HepG2 (cell line): ENCODE results near the gene HLF. TPM values are rescaled to one million over a fixed set of nuclear protein-coding genes. Genes with fewer than 3 reads are reported as not detected.

Experiments
- ATAC-seq: fragments of 200-7000 bp; cut with Tn5 transposase; 3 replicates; pipeline ENCODE4 v1.9.1; 2020; ENCODE audit warnings: mild to moderate bottlenecking, moderate library complexity
- BruUV-seq: library from RNA; stranded (reverse); fragments of 400-500 nt; replicated peaks from 2 replicates; lab custom pipeline; 2021; lab: Mats Ljungman, UMichigan
- CTCF ChIA-PET: fragments of 300-600 bp; formaldehyde crosslinking; extraction: SDS; loops from one replicate; lab custom pipeline; 2021; ENCODE audit warnings: low total read pairs, inconsistent platforms, low intra/inter-chr PET ratio; lab: Yijun Ruan, JAX
- POLR2A ChIA-PET: fragments of 350-600 bp; sonication (Branson Sonifier 250); formaldehyde crosslinking; loops from one replicate; lab custom pipeline; 2020; ENCODE audit warnings: antibody characterized with exemption, inconsistent platforms; lab: Yijun Ruan, JAX
- DNase-seq: peaks from one replicate; pipeline ENCODE4 v3.0.0-alpha.2; 2015; ENCODE audit warnings: low spot score
- FAIRE-seq: peaks from 3 replicates; lab custom pipeline; 2011; peaks lifted over from hg19 to GRCh38; lab: Jason Lieb, UNC
- H2AFZ ChIP-seq: one replicate; pipeline ENCODE4 v1.6.1; 2011; ENCODE audit warnings: low read length, inconsistent platforms
- H3K27ac ChIP-seq: fragments of 300-600 bp; 3 replicates; pipeline ENCODE4 v1.8.0; 2011; ENCODE audit warnings: mixed run types, mild to moderate bottlenecking, mixed read lengths, low read length, inconsistent platforms; ENCODE audit not compliant: insufficient read depth; ENCODE audit errors: extremely low read length
- H3K27me3 ChIP-seq, 2 experiments: fragments of 200-600 bp in 1 of 2; 2 replicates in 1 of 2; 3 replicates in 1 of 2; pipeline versions ENCODE4 v1.6.0 to v1.8.0; 2011; ENCODE audit warnings: low read length in 2 of 2, mild to moderate bottlenecking in 2 of 2, moderate library complexity in 2 of 2, inconsistent platforms in 1 of 2; ENCODE audit not compliant: insufficient read depth in 2 of 2, control insufficient read depth in 1 of 2
- H3K36me3 ChIP-seq, 2 experiments: fragments of 200-600 bp in 1 of 2; replicated peaks in 1 of 2; 2 replicates in 1 of 2; 3 replicates in 1 of 2; pipeline versions ENCODE4 v1.5.1 to v1.8.0; 2011; ENCODE audit warnings: low read length in 2 of 2, inconsistent platforms in 1 of 2; ENCODE audit not compliant: insufficient read depth in 2 of 2, control insufficient read depth in 1 of 2
- H3K4me1 ChIP-seq: 2 replicates; pipeline ENCODE4 v1.5.1; 2012; ENCODE audit warnings: low read length, inconsistent platforms; ENCODE audit not compliant: insufficient read depth
- H3K4me2 ChIP-seq: 2 replicates; pipeline ENCODE4 v1.6.0; 2011; ENCODE audit warnings: low read depth, low read length, inconsistent platforms
- H3K4me3 ChIP-seq, 3 experiments: fragments of 200-600 bp in 1 of 3; sonication (generic), shearing (Covaris generic) in 1 of 3; replicated peaks in 1 of 3; 2 replicates each; pipeline ENCODE4 v1.5.1; 2011 to 2016; ENCODE audit warnings: low read length in 3 of 3, inconsistent platforms in 2 of 3, low read depth in 2 of 3, mild to moderate bottlenecking in 2 of 3, control low read depth in 1 of 3, mixed read lengths in 1 of 3; ENCODE audit not compliant: insufficient read depth in 1 of 3
- H3K79me2 ChIP-seq: one replicate; pipeline ENCODE4 v1.6.1; 2011; ENCODE audit warnings: low read length, inconsistent platforms; ENCODE audit not compliant: insufficient read depth
- H3K9ac ChIP-seq: 2 replicates; pipeline ENCODE4 v1.6.0; 2011; ENCODE audit warnings: mild to moderate bottlenecking, low read depth, low read length, inconsistent platforms; ENCODE audit not compliant: insufficient read depth
- H3K9me3 ChIP-seq: 2 replicates; pipeline ENCODE4 v1.5.1; 2012; ENCODE audit warnings: mild to moderate bottlenecking, low read length
- H4K20me1 ChIP-seq: 2 replicates; pipeline ENCODE4 v1.6.0; 2011; ENCODE audit warnings: inconsistent platforms, mild to moderate bottlenecking, low read length, moderate library complexity; ENCODE audit not compliant: insufficient read depth
- AGO2 ChIP-seq: fragments of 200-400 bp; formaldehyde crosslinking; optimal IDR thresholded peaks from 2 replicates; pipeline ENCODE3; 2017; ENCODE audit warnings: mild to moderate bottlenecking, low read depth, low read length, moderate library complexity
- CHCHD3 ChIP-seq: sonication (generic); formaldehyde crosslinking; IDR thresholded peaks from 2 replicates; pipeline ENCODE4 v1.8.0; 2022; ENCODE audit warnings: mild to moderate bottlenecking, missing genetic modification reagents, moderate library complexity
- DPF2 ChIP-seq: sonication (generic); formaldehyde crosslinking; IDR thresholded peaks from 2 replicates; pipeline ENCODE4 v1.4.0; 2020; ENCODE audit warnings: mild to moderate bottlenecking, low read depth, missing genetic modification reagents, borderline replicate concordance
- ELF4 ChIP-seq: sonication (generic); formaldehyde crosslinking; IDR thresholded peaks from 2 replicates; pipeline ENCODE4 v1.5.0; 2020; ENCODE audit warnings: missing genetic modification reagents, mild to moderate bottlenecking, moderate library complexity, borderline replicate concordance
- GATAD2A ChIP-seq: IDR thresholded peaks from 2 replicates; pipeline ENCODE4 v1.6.1; 2016
- GZF1 ChIP-seq: sonication (generic); formaldehyde crosslinking; IDR thresholded peaks from 2 replicates; pipeline ENCODE4 v1.5.1; 2020; ENCODE audit warnings: mild to moderate bottlenecking, missing genetic modification reagents
- NFRKB ChIP-seq: fragments of 450-650 bp; IDR thresholded peaks from 2 replicates; pipeline ENCODE4 v1.6.1; 2017
- PAF1 ChIP-seq: IDR thresholded peaks from 2 replicates; pipeline ENCODE4 v1.6.1; 2016; ENCODE audit warnings: missing genetic modification reagents, missing compliant biosample characterization
- PATZ1 ChIP-seq: sonication (generic); formaldehyde crosslinking; IDR thresholded peaks from 2 replicates; pipeline ENCODE4 v1.4.0; 2020; ENCODE audit warnings: missing genetic modification reagents
- RBFOX2 ChIP-seq: fragments of 200-400 bp; formaldehyde crosslinking; IDR thresholded peaks from 2 replicates; pipeline ENCODE4 v1.6.1; 2017; ENCODE audit warnings: low read depth, mild to moderate bottlenecking, low read length
- RBM22 ChIP-seq: fragments of 200-400 bp; formaldehyde crosslinking; optimal IDR thresholded peaks from 2 replicates; pipeline ENCODE3; 2017; ENCODE audit warnings: mild to moderate bottlenecking, low read length, moderate library complexity
- RFX3 ChIP-seq: IDR thresholded peaks from 2 replicates; pipeline ENCODE4 v1.6.1; 2016; ENCODE audit warnings: missing biosample characterization, missing genetic modification reagents
- STAT5B ChIP-seq: sonication (generic); formaldehyde crosslinking; IDR thresholded peaks from 2 replicates; pipeline ENCODE4 v1.4.0; 2020; ENCODE audit warnings: missing genetic modification reagents
- ZBTB7A ChIP-seq: sonication (generic); formaldehyde crosslinking; IDR thresholded peaks from 2 replicates; pipeline ENCODE4 v1.8.0; 2022; ENCODE audit warnings: mild to moderate bottlenecking, missing genetic modification reagents
- ZFP91 ChIP-seq: sonication (generic); formaldehyde crosslinking; IDR thresholded peaks from 2 replicates; pipeline ENCODE4 v1.9.0; 2022; ENCODE audit warnings: missing genetic modification reagents, mild to moderate bottlenecking, borderline replicate concordance
- ZNF460 ChIP-seq: sonication (generic); formaldehyde crosslinking; IDR thresholded peaks from 2 replicates; pipeline ENCODE4 v1.5.1; 2020; ENCODE audit warnings: missing genetic modification reagents, mild to moderate bottlenecking, borderline replicate concordance
- ZNF839 ChIP-seq: sonication (generic); formaldehyde crosslinking; IDR thresholded peaks from 2 replicates; pipeline ENCODE4 v1.4.0; 2020; ENCODE audit warnings: missing genetic modification reagents, mild to moderate bottlenecking, borderline replicate concordance
- ZSCAN9 ChIP-seq: IDR thresholded peaks from 2 replicates; pipeline ENCODE4 v1.6.1; 2016; ENCODE audit warnings: borderline replicate concordance
- WGBS: methylation state at CpG from one replicate; pipeline ENCODE4 v1.1.6; 2017; ENCODE audit warnings: low lambda C conversion rate; 5-methylcytosine and 5-hydroxymethylcytosine counted together
- in situ Hi-C: cut with HindIII; loops from 2 replicates; pipeline ENCODE4 v1.10.0; 2017; ENCODE audit warnings: low pct_unique_long_range_greater_than_20kb; ENCODE audit not compliant: extremely low pct_ligation_motif_present
- intact Hi-C: fragments of 100-400 bp; cut with micrococcal nuclease; formaldehyde crosslinking; loops from one replicate; pipeline ENCODE4 v1.10.0; 2022; ENCODE audit not compliant: unreplicated experiment
- polyA plus RNA-seq, 8 experiments: library from polyadenylated mRNA; depleted of rRNA in 3 of 8; stranded (reverse) in 7 of 8; unstranded in 1 of 8; fragments of >200 nt; fragmentation: Illumina TruSeq in 4 of 8; extraction: Trizol in 4 of 8; gene quantifications; 2 replicates each; pipeline versions ENCODE4 v1.2.1 to v1.2.3, GENCODE V29; 2011 to 2016; ENCODE audit warnings: low read depth in 4 of 8, missing spikeins in 1 of 8, mixed read lengths in 1 of 8; ENCODE audit not compliant: insufficient read depth in 1 of 8
- total RNA-seq, 5 experiments: library from RNA; depleted of rRNA; stranded (reverse); fragments of >200 nt; fragmentation: Illumina TruSeq; extraction: Trizol; gene quantifications; 2 replicates each; pipeline ENCODE4 v1.2.3, GENCODE V29; 2016; ENCODE audit warnings: low read depth in 1 of 5
- TF ChIP-seq, protein P1 (sequence below): sonication (generic); formaldehyde crosslinking; conservative IDR thresholded peaks from 2 replicates; pipeline ENCODE4 v1.8.0; 2022; ENCODE audit warnings: mild to moderate bottlenecking, moderate library complexity, missing genetic modification reagents

HLF gene
- total and polyA plus RNA-seq, 2 of the 13 experiments (the other 11 are each of a cell fraction or from before 2014, with no cell fraction given): 202 to 346 TPM

DNA sequence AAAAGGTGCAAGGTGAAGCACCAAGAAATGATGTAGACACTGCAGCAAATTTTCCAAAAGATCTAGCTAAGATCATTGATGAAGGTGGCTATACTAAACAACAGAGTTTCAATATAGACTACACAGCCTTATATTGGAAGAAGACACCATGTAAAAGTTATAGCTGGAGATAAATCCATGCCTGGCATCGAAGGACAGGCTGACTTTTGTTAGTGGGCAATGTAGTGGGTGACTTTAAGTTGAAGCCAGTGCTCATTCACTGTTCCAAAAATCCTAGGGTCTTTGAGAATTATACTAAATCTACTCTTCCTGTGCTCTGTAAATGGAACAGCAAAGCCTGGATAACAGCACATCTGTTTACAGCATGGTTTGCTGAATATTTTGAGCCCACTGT, 26.4 kb downstream of the HLF start (continued):
- TF ChIP-seq, protein P1, sequence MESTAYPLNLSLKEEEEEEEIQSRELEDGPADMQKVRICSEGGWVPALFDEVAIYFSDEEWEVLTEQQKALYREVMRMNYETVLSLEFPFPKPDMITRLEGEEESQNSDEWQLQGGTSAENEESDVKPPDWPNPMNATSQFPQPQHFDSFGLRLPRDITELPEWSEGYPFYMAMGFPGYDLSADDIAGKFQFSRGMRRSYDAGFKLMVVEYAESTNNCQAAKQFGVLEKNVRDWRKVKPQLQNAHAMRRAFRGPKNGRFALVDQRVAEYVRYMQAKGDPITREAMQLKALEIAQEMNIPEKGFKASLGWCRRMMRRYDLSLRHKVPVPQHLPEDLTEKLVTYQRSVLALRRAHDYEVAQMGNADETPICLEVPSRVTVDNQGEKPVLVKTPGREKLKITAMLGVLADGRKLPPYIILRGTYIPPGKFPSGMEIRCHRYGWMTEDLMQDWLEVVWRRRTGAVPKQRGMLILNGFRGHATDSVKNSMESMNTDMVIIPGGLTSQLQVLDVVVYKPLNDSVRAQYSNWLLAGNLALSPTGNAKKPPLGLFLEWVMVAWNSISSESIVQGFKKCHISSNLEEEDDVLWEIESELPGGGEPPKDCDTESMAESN (CRISPR knock-in tag): no peak
- TF ChIP-seq ELF4 (CRISPR knock-in tag) (no peak), CHCHD3 (CRISPR knock-in tag) (no peak), ZBTB7A (CRISPR knock-in tag) (no peak), ZSCAN9 (CRISPR knock-in tag) (0 out of 2 replicates have a peak, but pooled peaks have one; percentile 32), ZNF839 (CRISPR knock-in tag) (no peak), NFRKB (no peak), RFX3 (CRISPR knock-in tag) (no peak), RBFOX2 (0 out of 2 replicates have a peak, but pooled peaks have one; percentile 15), DPF2 (CRISPR knock-in tag) (no peak)
- TF ChIP-seq, all 625 proteins: peak for 9

- ChIA-PET POLR2A (interaction anchor here (1.0 to 1.6 kb wide), 3 partner anchors 8 to 18 kb away, joined by 3 to 9 read pairs (median 7); no protein-coding TSS in a partner anchor), CTCF (no interaction called here)
- Histone ChIP-seq H3K9ac (no peak overlapping the region), H3K27me3 (no peaks in the 10 kb centered on the region), H3K9me3 (no peaks in the 10 kb centered on the region), H3K79me2 (peaks cover 99% of the 10 kb centered on the region), H3K4me1 (peaks cover 100% of the 10 kb centered on the region), H3K36me3 (peaks cover 41 to 83% of the 10 kb centered on the region in 2 experiments), H2AFZ (no peak overlapping the region), H3K4me3 (no peak overlapping the region), H3K27ac (no peak overlapping the region), H4K20me1 (peaks cover 32% of the 10 kb centered on the region), H3K4me2 (no peak overlapping the region)
- TSS peak; percentile 4 for BruUV-seq
- DNase-seq: no peak
- 95% methylated on average over 5 of the region's 5 CpGs for WGBS
- intact Hi-C loops (no loop called here), in situ Hi-C loops (no loop called here)
- ATAC-seq: no peak
- no peak for FAIRE-seq
- TF ChIP-seq RBFOX2: peak; percentile 64; the same call in 1 of the 2 replicates
- TF ChIP-seq ZNF460 (CRISPR knock-in tag): no peak
- peak; percentile 17; the same call in 1 of the 2 replicates for TF ChIP-seq PAF1 (CRISPR knock-in tag)
- no peak for TF ChIP-seq AGO2
- TF ChIP-seq GATAD2A: no peak
- no peak for TF ChIP-seq PATZ1
- TF ChIP-seq ZFP91 (CRISPR knock-in tag): no peak
- peak; percentile 91 for TF ChIP-seq RBM22
- no peak for TF ChIP-seq STAT5B (CRISPR knock-in tag)
- TF ChIP-seq GZF1 (CRISPR knock-in tag): no peak
Measured at GRCh38 chr17:55292094-55292493, 27.3 kb downstream of the HLF start.
